ENCODE results near the gene PTGR2. TPM values are rescaled to one million over a fixed set of nuclear protein-coding genes. Genes with fewer than 3 reads are reported as not detected.

The PTGR2 gene
- total and polyA plus RNA-seq, 2 donors (not counting 3 experiments of a cell fraction or from before 2014, with no cell fraction given): 1.1 to 5.6 TPM

DNA sequence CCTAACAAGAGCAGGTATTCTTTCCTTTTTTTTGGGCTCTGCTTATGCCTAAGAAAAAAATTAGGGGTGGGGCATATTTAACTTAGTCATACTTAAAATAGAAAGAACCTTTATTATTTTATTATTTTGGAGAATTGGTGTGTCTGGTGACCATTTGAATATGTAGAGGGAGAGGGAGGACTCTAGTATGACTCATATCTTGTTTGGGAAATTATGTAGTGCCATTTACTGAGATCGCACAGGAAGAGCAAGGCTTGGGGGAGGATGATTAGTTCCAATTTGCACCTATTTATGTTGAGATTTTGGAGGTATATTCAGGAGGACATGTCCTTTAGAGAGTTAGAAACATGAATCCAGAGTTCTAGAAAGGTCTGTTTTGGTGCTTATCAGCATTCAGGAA is 44.9 kb downstream of the PTGR2 start:
- Histone ChIP-seq H3K9me1 (replicated peaks; ENCODE audit: control insufficient read depth, extremely low read depth, insufficient read depth, low read length) (no peaks in the 10 kb centered on the region), H3K27ac (ENCODE audit: insufficient read depth, low read depth, low read length) (peak overlapping the region; percentile 62), H3K36me3 (ENCODE audit: control insufficient read depth in 2 of 2, extremely low read depth in 1 of 2, insufficient read depth in 2 of 2, low read length in 2 of 2) (peaks cover 9 to 24% of the 10 kb centered on the region in 2 experiments), H3K9me3 (replicated peaks; ENCODE audit: control insufficient read depth, insufficient read depth, low read length) (no peaks in the 10 kb centered on the region), H3K4me1 (ENCODE audit: control insufficient read depth, extremely low read depth, insufficient read depth, low read length) (peaks cover 12% of the 10 kb centered on the region), H3K4me2 (ENCODE audit: insufficient read depth, low read length) (no peak overlapping the region), H4K20me1 (replicated peaks; ENCODE audit: control insufficient read depth, extremely low read depth, insufficient read depth, low read length) (no peaks in the 10 kb centered on the region), H3K4me3 (replicated peaks in 1 of 3; ENCODE audit: insufficient read depth in 1 of 3, low read depth in 1 of 3, low read length in 3 of 3) (no peak overlapping the region), H2AFZ (ENCODE audit: low read depth, low read length) (no peak overlapping the region), H3K9ac (replicated peaks; ENCODE audit: extremely low read depth, insufficient read depth, low read length) (no peak overlapping the region), H3K79me2 (ENCODE audit: control insufficient read depth, insufficient read depth, low read length) (peaks cover 13% of the 10 kb centered on the region), H3K27me3 (ENCODE audit: control insufficient read depth in 2 of 2, insufficient read depth in 2 of 2, low read length in 2 of 2) (no peaks in the 10 kb centered on the region)
- CTCF ChIA-PET: no interaction called here
- no TSS peak for BruUV-seq (replicated peaks)
- DNase-seq (ENCODE audit: low read depth, low spot score) (peak; percentile 39), FAIRE-seq (no peak)
- TF ChIP-seq, protein P1, sequence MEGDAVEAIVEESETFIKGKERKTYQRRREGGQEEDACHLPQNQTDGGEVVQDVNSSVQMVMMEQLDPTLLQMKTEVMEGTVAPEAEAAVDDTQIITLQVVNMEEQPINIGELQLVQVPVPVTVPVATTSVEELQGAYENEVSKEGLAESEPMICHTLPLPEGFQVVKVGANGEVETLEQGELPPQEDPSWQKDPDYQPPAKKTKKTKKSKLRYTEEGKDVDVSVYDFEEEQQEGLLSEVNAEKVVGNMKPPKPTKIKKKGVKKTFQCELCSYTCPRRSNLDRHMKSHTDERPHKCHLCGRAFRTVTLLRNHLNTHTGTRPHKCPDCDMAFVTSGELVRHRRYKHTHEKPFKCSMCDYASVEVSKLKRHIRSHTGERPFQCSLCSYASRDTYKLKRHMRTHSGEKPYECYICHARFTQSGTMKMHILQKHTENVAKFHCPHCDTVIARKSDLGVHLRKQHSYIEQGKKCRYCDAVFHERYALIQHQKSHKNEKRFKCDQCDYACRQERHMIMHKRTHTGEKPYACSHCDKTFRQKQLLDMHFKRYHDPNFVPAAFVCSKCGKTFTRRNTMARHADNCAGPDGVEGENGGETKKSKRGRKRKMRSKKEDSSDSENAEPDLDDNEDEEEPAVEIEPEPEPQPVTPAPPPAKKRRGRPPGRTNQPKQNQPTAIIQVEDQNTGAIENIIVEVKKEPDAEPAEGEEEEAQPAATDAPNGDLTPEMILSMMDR (IDR thresholded peaks at IDR 0.05; ENCODE audit: extremely low read depth in 1 of 2, insufficient read depth in 1 of 2, low read depth in 1 of 2, low read length in 2 of 2): no peak
- TF ChIP-seq POLR2A (IDR thresholded peaks at IDR 0.05; ENCODE audit: low read depth, low read length) (no peak), FOS (IDR thresholded peaks at IDR 0.05; ENCODE audit: borderline replicate concordance, insufficient read depth, low read length) (peak; percentile 36), MYC (IDR thresholded peaks at IDR 0.05; ENCODE audit: low read depth, low read length) (no peak), GATA2 (IDR thresholded peaks at IDR 0.05; ENCODE audit: insufficient read depth, insufficient read length, low read depth, low read length) (no peak), JUN (IDR thresholded peaks at IDR 0.05; ENCODE audit: borderline replicate concordance, insufficient read depth, insufficient read length, low read depth) (peak; percentile 42), POLR2AphosphoS5 (IDR thresholded peaks at IDR 0.05; ENCODE audit: insufficient read depth, low read depth, low read length) (no peak), EZH2 (IDR thresholded peaks at IDR 0.05; ENCODE audit: borderline replicate concordance, low read depth, low read length, severe bottlenecking) (no peak)
- TF ChIP-seq, protein P2, sequence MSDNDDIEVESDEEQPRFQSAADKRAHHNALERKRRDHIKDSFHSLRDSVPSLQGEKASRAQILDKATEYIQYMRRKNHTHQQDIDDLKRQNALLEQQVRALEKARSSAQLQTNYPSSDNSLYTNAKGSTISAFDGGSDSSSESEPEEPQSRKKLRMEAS (IDR thresholded peaks at IDR 0.05; ENCODE audit: insufficient read depth, insufficient read length): no peak
- POLR2A ChIA-PET: no interaction called here
- dilution Hi-C loops (cut with MboI; ENCODE audit: extremely low pct_ligation_motif_present, low sequenced_read_pairs): no loop called here
- intact Hi-C loops (cut with micrococcal nuclease): no loop called here

Data from endothelial cell of umbilical vein (primary cell).